ENCODE data around the gene OR2AT4. TPM values are rescaled to one million over a fixed set of nuclear protein-coding genes. Genes with fewer than 3 reads are reported as not detected.
"Not testable (repeated sequence)": the region's sequence is repeated elsewhere in the genome, so short reads cannot be mapped to it uniquely, and the experiment has no call there.

OR2AT4 gene
- total RNA-seq, 1 donor from 2014 or later, result not detected

DNA sequence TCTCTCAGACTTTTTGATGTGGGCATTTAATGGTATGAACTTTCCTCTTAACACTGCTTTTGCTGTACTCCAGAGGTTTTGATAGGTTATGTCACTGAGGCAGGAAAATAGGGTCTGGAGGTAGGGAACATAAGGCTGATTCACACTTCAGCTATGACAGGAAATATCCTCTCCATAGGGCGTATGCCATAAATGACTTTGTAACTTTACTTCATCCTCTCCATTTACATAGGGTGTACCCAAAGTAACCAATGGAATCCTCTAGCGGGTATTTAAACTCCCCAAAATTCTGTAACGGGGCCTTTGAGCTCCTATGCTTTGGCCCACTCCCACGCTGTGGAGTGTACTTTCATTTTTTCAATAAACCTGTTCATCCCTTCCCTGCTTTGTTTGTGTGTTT is 49.5 kb downstream of the OR2AT4 start:
- no peak for TF ChIP-seq CTCF (IDR thresholded peaks at IDR 0.05)
- intact Hi-C loops (cut with DNase I), result no loop called here
- ATAC-seq (no peak), DNase-seq (no peak)
- H3K36me3 ChIP-seq, result no peaks in the 10 kb centered on the region
- H3K27ac ChIP-seq, result no peak overlapping the region
- no peaks in the 10 kb centered on the region for H3K4me1 ChIP-seq
- H3K27me3 ChIP-seq, result no peaks in the 10 kb centered on the region
- no peak overlapping the region for H3K4me3 ChIP-seq
- H3K9me3 ChIP-seq, result peaks cover 2% of the 10 kb centered on the region

GRCh38 chr11:75046668-75047067 is 50.0 kb downstream of the OR2AT4 start:
- H3K27ac ChIP-seq; intact Hi-C loops (cut with DNase I); DNase-seq; H3K9me3 ChIP-seq; H3K4me1 ChIP-seq; H3K4me3 ChIP-seq; H3K27me3 ChIP-seq; H3K36me3 ChIP-seq; ATAC-seq: not testable (repeated sequence)

DNA sequence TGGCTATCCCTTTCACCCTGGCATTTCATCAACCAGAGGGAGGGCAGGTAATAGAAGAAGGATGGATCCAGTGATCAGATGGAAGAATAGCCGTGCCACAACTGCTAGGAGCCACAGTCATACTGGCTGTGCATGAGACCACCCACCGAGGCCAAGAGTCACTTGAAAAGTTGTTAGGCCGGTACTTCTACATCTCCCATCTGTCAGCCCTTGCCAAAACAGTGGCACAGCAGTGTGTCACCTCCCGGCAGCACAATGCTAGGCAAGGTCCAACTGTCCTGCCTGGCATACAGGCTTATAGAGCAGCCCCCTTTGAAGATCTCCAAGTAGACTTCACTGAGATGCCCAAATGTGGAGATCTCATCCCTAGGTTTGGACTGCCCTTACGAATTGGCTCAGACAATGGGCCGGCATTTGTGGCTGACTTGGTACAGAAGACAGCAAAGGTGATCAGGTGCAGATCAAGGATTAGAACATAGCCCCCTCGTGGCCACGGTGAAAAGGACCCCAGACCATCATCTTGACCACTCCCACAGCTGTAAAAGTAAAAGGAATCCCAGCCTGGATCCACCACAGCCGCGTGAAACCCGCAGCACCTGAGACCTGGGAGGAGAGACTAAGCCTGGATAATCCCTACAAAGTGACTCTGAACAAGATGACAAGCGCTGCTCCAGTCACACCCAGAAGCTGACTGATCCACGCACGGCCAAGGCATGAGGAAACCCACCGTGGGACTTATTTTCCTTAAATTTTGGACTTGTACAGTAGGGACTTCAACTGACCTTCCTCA is 52.1 kb downstream of the OR2AT4 start:
- H3K36me3 ChIP-seq; DNase-seq; ATAC-seq; intact Hi-C loops (cut with DNase I); H3K4me1 ChIP-seq; H3K27me3 ChIP-seq; H3K27ac ChIP-seq; H3K9me3 ChIP-seq; H3K4me3 ChIP-seq: not testable (repeated sequence)

GRCh38 chr11:75041821-75042220 is 54.9 kb downstream of the OR2AT4 start:
- not testable (repeated sequence) for H3K27ac ChIP-seq

GRCh38 chr11:75041263-75041662 is 55.4 kb downstream of the OR2AT4 start:
- intact Hi-C loops (cut with DNase I), result no loop called here
- ATAC-seq (no peak), DNase-seq (no peak)
- no peaks in the 10 kb centered on the region for H3K27me3 ChIP-seq
- H3K9me3 ChIP-seq, result no peaks in the 10 kb centered on the region
- no peaks in the 10 kb centered on the region for H3K4me1 ChIP-seq
- no peaks in the 10 kb centered on the region for H3K36me3 ChIP-seq
- TF ChIP-seq CTCF (IDR thresholded peaks at IDR 0.05), result no peak
- H3K4me3 ChIP-seq, result no peak overlapping the region
- H3K27ac ChIP-seq, result no peak overlapping the region

More at GRCh38 chr11:75041821-75042220, 54.9 kb downstream of the OR2AT4 start:
- H3K36me3 ChIP-seq; H3K4me1 ChIP-seq; H3K27me3 ChIP-seq; ATAC-seq; DNase-seq; H3K9me3 ChIP-seq; intact Hi-C loops (cut with DNase I); H3K4me3 ChIP-seq: not testable (repeated sequence)

GRCh38 chr11:75040167-75040770 is 56.4 kb downstream of the OR2AT4 start:
- DNase-seq (no peak), ATAC-seq (no peak)
- intact Hi-C loops (cut with DNase I), result no loop called here
- H3K27ac ChIP-seq, result no peak overlapping the region
- H3K36me3 ChIP-seq, result no peaks in the 10 kb centered on the region
- H3K9me3 ChIP-seq, result no peaks in the 10 kb centered on the region
- H3K4me1 ChIP-seq, result no peaks in the 10 kb centered on the region
- TF ChIP-seq CTCF (IDR thresholded peaks at IDR 0.05), result no peak
- H3K4me3 ChIP-seq, result no peak overlapping the region
- H3K27me3 ChIP-seq, result no peaks in the 10 kb centered on the region

GRCh38 chr11:75035911-75036565 is 60.6 kb downstream of the OR2AT4 start:
- TF ChIP-seq CTCF (IDR thresholded peaks at IDR 0.05), result no peak
- H3K27me3 ChIP-seq, result no peaks in the 10 kb centered on the region
- H3K27ac ChIP-seq, result no peak overlapping the region
- H3K4me3 ChIP-seq, result no peak overlapping the region
- H3K9me3 ChIP-seq, result no peaks in the 10 kb centered on the region
- H3K36me3 ChIP-seq, result no peaks in the 10 kb centered on the region
- intact Hi-C loops (cut with DNase I), result loop anchor here (10.0 kb wide), 1 partner anchor 101 kb away; no protein-coding TSS in a partner anchor
- no peaks in the 10 kb centered on the region for H3K4me1 ChIP-seq
- ATAC-seq (peak; percentile 9), DNase-seq (no peak)
